ENCODE data around the gene GREB1L. TPM values are rescaled to one million over a fixed set of nuclear protein-coding genes. Genes with fewer than 3 reads are reported as not detected.

Gene GREB1L
- polyA plus RNA-seq, 1 donor from 2014 or later, result 23.3 TPM

GRCh38 chr18:21538230-21538629, 296.2 kb downstream of the GREB1L start:
- H3K27me3 ChIP-seq (ENCODE audit: insufficient read depth, low read depth, low read length), result no peaks in the 10 kb centered on the region
- no peak overlapping the region for H3K27ac ChIP-seq (ENCODE audit: low read length)
- no peaks in the 10 kb centered on the region for H4K20me1 ChIP-seq (ENCODE audit: insufficient read depth)
- TF ChIP-seq, protein P1, sequence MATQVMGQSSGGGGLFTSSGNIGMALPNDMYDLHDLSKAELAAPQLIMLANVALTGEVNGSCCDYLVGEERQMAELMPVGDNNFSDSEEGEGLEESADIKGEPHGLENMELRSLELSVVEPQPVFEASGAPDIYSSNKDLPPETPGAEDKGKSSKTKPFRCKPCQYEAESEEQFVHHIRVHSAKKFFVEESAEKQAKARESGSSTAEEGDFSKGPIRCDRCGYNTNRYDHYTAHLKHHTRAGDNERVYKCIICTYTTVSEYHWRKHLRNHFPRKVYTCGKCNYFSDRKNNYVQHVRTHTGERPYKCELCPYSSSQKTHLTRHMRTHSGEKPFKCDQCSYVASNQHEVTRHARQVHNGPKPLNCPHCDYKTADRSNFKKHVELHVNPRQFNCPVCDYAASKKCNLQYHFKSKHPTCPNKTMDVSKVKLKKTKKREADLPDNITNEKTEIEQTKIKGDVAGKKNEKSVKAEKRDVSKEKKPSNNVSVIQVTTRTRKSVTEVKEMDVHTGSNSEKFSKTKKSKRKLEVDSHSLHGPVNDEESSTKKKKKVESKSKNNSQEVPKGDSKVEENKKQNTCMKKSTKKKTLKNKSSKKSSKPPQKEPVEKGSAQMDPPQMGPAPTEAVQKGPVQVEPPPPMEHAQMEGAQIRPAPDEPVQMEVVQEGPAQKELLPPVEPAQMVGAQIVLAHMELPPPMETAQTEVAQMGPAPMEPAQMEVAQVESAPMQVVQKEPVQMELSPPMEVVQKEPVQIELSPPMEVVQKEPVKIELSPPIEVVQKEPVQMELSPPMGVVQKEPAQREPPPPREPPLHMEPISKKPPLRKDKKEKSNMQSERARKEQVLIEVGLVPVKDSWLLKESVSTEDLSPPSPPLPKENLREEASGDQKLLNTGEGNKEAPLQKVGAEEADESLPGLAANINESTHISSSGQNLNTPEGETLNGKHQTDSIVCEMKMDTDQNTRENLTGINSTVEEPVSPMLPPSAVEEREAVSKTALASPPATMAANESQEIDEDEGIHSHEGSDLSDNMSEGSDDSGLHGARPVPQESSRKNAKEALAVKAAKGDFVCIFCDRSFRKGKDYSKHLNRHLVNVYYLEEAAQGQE (IDR thresholded peaks at IDR 0.05; ENCODE audit: borderline replicate concordance), result no peak
- no peak for TF ChIP-seq RAD21 (conservative IDR thresholded peaks at IDR 0.05)
- no peak for TF ChIP-seq TAF1 (IDR thresholded peaks at IDR 0.05; ENCODE audit: low read depth)
- no peak for TF ChIP-seq EP300 (conservative IDR thresholded peaks at IDR 0.05; ENCODE audit: poor library complexity, severe bottlenecking)
- TF ChIP-seq CTCF (IDR thresholded peaks at IDR 0.05; ENCODE audit: poor library complexity, severe bottlenecking), result no peak
- TF ChIP-seq POLR2AphosphoS5 (IDR thresholded peaks at IDR 0.05), result no peak
- TF ChIP-seq SMC3 (conservative IDR thresholded peaks at IDR 0.05; ENCODE audit: poor library complexity), result no peak
- TF ChIP-seq MXI1 (conservative IDR thresholded peaks at IDR 0.05; ENCODE audit: poor library complexity, severe bottlenecking), result no peak
- TF ChIP-seq EZH2 (IDR thresholded peaks at IDR 0.05; ENCODE audit: borderline replicate concordance, insufficient read depth, low read length, poor library complexity, severe bottlenecking), result no peak
- H3K4me2 ChIP-seq (ENCODE audit: low read length), result no peak overlapping the region
- H3K79me2 ChIP-seq (replicated peaks; ENCODE audit: insufficient read depth, low read length), result no peaks in the 10 kb centered on the region
- no peak overlapping the region for H3K4me3 ChIP-seq (ENCODE audit: low read length)
- H2AFZ ChIP-seq (ENCODE audit: low read depth, low read length), result no peak overlapping the region
- H3K9me3 ChIP-seq (ENCODE audit: low read length), result no peaks in the 10 kb centered on the region
- no peaks in the 10 kb centered on the region for H3F3A ChIP-seq (ENCODE audit: insufficient read depth, low read length, poor library complexity, severe bottlenecking)
- H3K9ac ChIP-seq (ENCODE audit: low read length), result no peak overlapping the region
- no peaks in the 10 kb centered on the region for H3K9me2 ChIP-seq (ENCODE audit: insufficient read depth, low read length)
- no peaks in the 10 kb centered on the region for H3K36me3 ChIP-seq (ENCODE audit: insufficient read depth, low read length)

DNA sequence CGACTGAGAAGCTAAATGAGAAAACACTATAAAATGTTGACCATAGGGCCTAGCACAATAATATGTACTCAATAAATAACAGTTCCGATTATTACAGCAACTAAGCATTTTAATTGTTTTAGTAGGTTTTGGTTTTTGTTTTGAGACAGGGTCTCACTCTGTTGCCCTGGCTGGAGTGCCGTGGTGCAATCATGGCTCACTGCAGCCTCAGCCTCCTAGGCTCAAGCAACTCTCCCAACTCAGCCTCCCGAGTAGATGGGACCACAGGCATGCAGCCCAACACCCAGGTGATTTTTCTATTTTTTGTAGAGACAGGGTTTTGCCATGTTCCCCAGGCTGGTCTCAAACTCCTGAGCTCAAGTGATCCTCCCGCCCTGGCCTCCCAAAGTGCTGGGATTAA, 304.4 kb downstream of the GREB1L start:
- Histone ChIP-seq H4K20me1 (ENCODE audit: insufficient read depth) (no peaks in the 10 kb centered on the region), H3K4me2 (ENCODE audit: low read length) (no peak overlapping the region), H3K4me3 (ENCODE audit: low read length) (no peak overlapping the region), H3K79me2 (replicated peaks; ENCODE audit: insufficient read depth, low read length) (no peaks in the 10 kb centered on the region), H3K27me3 (ENCODE audit: insufficient read depth, low read depth, low read length) (no peaks in the 10 kb centered on the region), H3K9ac (ENCODE audit: low read length) (no peak overlapping the region), H3K9me2 (ENCODE audit: insufficient read depth, low read length) (no peaks in the 10 kb centered on the region), H3K9me3 (ENCODE audit: low read length) (no peaks in the 10 kb centered on the region), H3K36me3 (ENCODE audit: insufficient read depth, low read length) (no peaks in the 10 kb centered on the region), H3K27ac (ENCODE audit: low read length) (no peak overlapping the region), H2AFZ (ENCODE audit: low read depth, low read length) (no peak overlapping the region), H3F3A (ENCODE audit: insufficient read depth, low read length, poor library complexity, severe bottlenecking) (no peaks in the 10 kb centered on the region)
- TF ChIP-seq POLR2AphosphoS5 (IDR thresholded peaks at IDR 0.05) (no peak), EP300 (conservative IDR thresholded peaks at IDR 0.05; ENCODE audit: poor library complexity, severe bottlenecking) (no peak), MXI1 (conservative IDR thresholded peaks at IDR 0.05; ENCODE audit: poor library complexity, severe bottlenecking) (no peak)
- TF ChIP-seq, protein P1 (IDR thresholded peaks at IDR 0.05; ENCODE audit: borderline replicate concordance), result no peak
